NCI-H524 treated with DMSO at 0.1 percent for 48 hours (cell line): Measurements from ENCODE around the gene VPS13C.

Experiments used
- DNase-seq: peaks from one replicate; lab custom pipeline; 2025; lab: John Stamatoyannopoulos, UW

The VPS13C gene

GRCh38 chr15:61816856-61817255 lies 243.4 kb downstream of the VPS13C start:
- DNase-seq = no peak

- no peak for DNase-seq
Measured at GRCh38 chr15:61815356-61816083, 244.7 kb downstream of the VPS13C start.

GRCh38 chr15:61812476-61812875 lies 247.8 kb downstream of the VPS13C start:
- DNase-seq = no peak

- no peak for DNase-seq
Measured at GRCh38 chr15:61811952-61812351, 248.3 kb downstream of the VPS13C start.

- no peak for DNase-seq
Measured at GRCh38 chr15:61809216-61809615, 251.0 kb downstream of the VPS13C start.

GRCh38 chr15:61807281-61807929 lies 252.8 kb downstream of the VPS13C start:
- DNase-seq = no peak
